Medulla oblongata (tissue), 1 donor: ENCODE measurements around the gene TPM1.

Experiments used
- DNase-seq: peaks from one replicate; pipeline ENCODE4 v3.0.0-alpha.2; 2015; ENCODE audit errors: extremely low spot score

The TPM1 gene

DNA sequence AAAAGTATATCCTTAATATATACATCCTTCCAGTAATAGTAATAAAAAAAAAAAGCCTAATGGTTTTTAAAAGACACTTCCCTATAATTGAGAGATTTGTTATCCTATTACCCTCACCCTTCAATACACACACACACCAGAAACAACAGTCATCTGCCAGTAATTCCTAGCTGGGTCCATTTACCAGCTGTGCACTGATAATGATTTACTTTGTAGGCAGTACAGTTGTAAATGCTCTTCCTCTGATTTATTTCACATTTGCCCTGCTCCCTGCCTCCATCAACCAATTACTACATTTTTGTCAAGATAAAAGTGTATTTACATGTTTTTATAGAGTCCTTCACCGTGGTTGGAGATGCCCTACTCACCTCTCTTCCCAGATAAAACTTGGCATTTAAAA is 12.4 kb downstream of the TPM1 start:
- no peak for DNase-seq

DNA sequence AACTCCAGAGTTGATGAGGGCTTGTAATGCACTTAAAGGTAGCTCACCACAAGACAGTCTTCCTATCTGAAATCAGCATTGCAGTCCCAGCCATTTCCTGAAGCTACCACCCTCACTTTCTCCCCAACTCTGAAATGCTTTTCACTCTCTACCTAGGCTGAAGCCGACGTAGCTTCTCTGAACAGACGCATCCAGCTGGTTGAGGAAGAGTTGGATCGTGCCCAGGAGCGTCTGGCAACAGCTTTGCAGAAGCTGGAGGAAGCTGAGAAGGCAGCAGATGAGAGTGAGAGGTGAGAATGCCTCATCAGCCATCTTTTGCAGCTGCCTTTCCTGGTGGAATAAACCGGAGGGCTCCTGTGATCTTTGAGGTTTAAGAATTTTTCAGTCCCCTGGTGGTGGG is 14.3 kb downstream of the TPM1 start:
- no peak for DNase-seq

DNA sequence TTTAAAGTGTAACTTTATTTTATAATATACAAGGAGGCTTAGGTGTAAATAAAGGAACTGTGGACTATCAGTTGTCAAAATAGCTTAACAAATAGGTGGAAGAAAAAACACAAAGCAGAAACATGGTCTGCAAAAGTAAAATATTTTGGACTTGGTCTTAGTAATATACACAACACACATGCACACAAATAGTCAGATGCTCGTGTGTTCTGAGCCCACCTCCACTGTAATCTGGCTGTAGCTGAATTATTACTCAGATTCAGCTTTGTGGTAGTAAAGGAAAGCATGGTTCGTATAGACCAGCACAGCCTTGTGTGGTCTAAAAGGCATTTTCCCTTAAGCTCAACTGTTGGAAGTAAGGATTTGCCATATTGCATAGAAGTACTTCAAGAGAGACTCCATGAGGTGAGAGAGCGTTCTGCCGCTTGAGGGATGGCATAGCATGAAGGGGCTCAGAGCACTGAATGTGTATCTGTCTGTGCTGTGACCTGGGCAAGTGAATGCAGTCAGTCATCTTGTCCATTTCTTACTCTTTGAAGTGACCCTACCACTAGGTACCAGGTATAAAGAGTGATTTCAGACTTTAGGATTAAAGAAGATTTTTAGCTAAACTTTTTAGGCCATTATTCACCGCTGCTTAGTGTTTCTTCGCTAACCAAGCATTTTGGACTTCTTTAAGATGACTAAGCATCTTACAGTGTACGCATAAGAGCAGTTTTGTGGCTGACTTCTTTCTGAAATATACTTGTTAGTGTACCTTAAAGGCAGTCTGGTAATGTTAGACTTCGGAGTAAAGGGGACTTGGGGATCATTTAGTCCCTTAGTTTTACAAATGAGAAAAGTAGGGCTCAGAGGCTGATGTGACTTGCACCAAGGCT is 15.2 kb downstream of the TPM1 start:
- DNase-seq: no peak

DNA sequence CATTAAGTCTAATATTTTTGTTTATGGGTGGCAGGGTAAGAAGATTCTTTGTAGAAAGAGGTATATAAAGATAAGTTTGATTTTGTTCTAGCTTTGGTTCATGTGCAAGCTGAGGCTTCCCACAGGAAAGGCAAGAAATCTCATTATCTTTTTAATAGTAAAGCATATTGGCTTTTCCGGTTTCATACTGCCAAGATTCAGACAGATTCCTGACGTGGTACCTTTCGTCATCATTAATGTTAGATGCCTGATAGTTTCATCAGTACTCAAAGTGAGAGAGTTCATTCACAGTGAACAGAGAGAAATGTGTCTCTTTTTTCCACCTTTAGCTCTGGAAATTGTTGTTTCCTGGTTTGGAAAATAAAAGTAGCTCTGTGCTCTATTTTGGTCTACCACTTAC is 16.5 kb downstream of the TPM1 start:
- DNase-seq: no peak

DNA sequence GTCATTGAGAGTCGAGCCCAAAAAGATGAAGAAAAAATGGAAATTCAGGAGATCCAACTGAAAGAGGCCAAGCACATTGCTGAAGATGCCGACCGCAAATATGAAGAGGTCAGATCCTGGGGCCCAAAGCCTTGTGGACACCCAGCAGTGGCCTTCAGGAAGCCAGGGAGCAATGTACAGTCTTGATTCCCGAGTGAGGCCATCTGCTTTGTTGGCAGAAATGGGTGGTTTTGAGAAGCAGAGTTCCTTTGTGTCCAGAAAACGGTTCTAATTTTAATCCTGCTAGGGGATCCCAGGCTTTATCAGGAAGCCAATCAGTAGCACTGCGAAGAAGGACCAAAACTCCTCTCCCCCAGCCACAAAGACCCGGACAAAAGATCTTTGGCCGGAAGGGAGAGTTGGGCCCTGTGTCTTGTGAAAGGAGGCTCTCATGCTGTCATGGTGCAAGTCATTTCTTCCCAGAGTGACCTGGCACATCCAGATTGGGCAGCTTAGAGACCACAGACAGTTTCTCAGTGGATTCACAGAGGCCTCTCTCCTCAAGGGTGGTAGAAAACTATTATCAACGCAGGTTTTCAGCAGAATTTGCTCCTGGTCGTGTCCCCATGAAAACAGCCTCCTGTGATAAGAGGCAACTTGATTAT is 17.1 kb downstream of the TPM1 start:
- no peak for DNase-seq

DNA sequence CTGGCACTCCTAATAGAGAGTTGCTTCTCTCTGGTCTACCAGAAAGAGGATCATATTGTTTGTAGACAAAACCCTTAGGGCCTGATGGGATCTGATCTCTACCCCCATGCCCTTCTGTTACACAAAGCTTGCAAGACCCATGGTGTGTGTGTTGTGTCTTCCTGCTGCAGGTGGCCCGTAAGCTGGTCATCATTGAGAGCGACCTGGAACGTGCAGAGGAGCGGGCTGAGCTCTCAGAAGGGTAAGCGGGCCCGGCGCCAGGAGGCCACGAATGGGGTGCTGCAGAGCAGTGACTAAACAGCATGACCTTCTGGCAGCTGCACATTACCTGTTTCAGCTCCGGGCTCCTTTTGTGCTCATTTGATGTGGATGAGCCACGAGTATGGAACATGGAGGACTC is 18.2 kb downstream of the TPM1 start:
- no peak for DNase-seq

DNA sequence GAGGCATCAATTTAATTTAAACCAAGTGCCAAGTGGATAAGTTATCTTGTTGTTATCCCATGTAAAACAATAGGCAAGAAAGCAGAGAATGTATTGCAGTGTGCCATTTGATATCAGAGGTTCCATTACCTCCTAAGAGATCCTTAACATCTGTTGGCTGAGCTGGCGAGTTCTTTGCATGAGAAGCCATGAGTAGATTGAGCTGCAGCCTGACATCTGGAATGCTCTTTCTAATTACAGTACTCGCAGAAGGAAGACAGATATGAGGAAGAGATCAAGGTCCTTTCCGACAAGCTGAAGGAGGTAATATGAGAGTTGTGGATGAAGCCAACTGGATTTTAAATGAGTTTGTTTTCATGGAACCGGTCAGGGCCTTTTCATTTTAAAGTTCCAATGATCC is 19.4 kb downstream of the TPM1 start:
- no peak for DNase-seq

DNA sequence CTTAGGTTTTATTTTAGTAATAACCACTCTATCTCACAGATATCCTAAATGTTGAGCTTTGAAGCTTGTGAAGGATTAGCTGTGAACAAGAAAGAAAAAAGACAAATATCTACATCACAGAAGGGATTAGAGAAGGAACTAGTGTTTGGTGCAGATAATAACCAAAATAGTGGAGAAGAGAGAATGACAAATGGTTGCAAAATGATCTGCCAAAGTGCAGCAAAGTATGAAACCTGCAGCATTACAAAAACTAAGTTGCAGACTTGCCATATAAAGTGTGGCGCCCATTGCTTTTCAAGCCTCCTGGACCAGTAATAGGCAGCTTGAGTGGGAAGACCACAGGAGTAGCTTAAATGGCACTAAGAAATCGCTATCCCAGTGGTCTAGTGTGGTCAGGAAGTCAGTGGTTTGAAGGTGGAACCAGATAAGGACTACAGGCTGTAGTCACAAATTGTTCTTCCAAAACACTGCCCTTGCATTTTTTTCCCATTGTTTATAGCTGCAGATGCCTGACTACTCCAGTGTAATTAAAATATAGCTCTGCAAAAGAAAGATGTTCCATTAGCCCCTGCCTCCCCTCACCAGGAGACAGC is 20.7 kb downstream of the TPM1 start:
- DNase-seq: no peak

DNA sequence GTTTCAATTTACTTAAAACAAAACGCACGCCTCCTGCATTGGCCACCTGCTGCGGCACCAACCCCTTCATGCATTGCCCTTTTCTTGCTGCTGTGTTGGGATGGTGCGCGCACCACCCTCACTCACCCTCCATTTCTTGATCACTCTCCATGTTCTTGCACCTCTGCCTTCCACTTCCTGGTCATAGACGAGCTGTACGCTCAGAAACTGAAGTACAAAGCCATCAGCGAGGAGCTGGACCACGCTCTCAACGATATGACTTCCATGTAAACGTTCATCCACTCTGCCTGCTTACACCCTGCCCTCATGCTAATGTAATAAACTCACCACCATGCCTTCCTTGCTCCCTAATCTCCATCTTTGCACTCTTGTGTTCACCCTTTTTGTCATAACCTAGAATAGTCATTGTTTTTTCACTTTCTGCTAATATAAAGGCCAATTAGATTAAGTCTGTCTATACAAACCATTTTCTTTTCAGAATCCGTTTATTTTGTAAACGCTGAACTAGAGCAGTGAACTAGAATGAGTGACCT is 21.4 kb downstream of the TPM1 start:
- DNase-seq: no peak

DNA sequence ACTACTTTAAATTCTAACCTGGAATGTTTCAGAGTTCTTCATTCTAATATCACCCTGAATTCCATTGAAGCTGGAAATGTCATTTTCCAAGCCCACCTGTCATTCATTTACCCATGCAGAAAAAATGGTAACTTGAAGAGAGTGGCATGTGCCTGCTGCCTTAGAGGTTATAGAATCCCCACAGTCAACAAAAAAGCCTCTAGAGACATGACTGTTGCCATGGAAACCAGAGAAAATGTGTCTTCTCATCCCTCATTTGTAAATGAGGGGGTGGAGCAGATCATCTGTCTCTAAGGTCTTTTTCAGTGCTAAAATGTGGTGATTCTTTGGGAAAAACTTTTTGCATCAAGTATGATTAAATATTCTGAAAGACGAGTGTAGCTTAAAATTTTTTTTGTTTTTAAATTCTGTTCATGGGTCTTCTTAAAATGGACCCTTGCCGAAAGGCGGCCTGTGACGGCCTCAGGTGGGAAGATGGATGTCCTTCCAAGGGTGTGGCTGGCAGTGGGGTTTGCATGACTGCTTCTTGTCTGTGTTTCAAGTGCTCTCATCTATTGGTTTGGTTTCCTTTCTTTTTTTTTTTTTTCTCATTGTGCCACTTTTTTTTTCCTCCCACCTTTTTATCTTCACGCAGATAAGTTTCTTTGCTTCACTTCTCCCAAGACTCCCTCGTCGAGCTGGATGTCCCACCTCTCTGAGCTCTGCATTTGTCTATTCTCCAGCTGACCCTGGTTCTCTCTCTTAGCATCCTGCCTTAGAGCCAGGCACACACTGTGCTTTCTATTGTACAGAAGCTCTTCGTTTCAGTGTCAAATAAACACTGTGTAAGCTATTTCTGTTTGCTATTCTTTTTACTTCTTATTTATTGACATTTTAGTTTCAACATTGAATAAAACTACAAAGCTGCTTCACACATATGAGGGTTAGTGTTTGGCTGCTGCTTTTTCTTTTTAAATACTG is 23.0 kb downstream of the TPM1 start:
- DNase-seq: no peak

DNA sequence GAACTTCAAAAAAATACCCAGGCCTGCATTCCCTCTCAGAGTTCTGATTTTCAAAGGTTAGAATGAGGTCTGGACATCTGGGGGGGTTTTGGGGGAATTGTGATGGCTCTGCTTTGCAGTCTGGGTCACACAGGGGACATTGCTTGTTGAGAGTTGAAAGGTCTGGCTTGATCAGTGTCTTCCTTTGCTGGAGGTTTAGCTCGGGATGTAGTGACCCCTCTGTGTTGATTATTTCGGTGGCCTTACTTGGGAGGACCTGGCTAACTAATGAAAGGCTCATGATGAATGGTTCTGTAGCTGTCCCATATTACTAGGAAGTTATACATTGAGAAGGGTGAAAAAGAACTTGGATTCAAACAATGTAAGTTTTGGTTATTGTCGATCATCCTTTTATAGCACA is 23.7 kb downstream of the TPM1 start:
- no peak for DNase-seq

DNA sequence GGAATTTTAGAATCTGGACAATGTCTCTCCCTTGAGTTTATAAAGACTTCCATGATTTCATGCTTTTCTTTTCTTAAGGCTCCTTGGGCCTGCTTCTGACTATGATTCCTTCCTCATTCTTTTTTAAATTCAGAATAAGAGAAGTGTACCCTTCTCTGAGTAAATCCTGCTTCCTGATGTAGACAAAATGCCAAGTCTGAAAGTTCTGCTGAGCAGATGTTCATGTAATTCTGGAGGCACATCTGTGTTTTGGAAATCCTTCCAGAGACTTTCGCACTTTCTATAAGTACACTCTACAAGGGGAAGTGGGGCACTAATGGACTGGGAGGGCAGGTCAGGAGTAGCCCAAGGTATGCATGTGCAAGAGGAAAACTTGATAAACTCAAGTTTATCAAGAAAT is 24.8 kb downstream of the TPM1 start:
- no peak for DNase-seq

DNA sequence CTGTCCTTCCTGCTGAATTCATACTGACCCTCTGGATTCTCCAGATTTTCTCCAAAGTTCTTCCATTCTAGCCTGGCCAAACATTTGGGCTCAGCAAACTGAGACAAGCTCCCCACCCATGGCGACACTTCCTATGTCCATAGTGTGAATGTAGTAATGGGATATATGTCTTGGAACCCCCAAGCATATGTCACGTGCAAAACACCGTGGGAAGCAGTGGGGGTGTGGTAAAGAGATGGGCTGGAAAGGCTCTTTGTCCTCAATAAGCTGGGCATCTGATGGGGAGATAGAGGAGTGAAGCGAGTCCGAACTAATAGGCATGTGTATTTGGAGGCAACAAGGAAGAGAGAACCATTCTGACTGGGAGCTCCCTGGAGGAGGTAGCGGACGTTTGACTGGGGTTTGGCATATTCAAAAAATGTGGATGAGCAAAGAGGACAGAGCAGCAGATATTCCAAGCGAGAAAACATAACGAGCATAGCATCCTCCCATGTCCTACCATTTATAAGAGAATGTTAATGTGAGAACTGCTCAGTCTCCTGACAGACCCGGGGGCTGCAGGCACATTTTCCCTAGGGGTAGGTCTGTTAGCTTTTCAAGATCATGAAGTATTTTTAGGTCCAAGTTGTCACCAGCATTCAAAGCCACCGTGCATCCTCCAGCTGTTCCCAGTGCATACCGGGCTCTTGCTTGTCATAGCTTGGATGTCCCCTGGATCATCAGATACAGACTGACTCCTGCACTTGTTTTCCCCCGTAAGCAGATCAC is 25.6 kb downstream of the TPM1 start:
- no peak for DNase-seq

DNA sequence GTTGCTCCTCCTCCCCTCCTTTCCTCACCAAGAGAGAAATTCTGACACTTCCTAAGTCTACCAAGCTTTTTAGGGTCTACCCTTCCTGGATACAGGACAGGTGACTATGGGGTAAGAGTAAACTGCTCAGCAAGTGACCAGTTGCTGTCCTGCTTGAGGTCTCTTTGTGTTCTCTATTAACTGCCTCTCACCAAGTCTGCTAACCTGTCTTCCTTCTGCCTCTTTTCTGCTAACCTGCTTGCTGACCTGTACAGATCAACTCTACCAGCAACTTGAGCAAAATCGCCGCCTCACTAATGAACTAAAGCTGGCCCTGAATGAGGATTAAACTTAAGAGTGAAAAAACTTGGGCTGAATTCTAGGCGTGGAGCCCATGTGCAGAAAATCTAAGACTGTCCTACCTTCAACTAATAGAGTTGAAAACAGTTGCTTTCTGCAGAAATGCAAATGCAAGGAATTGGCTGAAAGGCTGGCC is 27.1 kb downstream of the TPM1 start:
- DNase-seq: no peak

DNA sequence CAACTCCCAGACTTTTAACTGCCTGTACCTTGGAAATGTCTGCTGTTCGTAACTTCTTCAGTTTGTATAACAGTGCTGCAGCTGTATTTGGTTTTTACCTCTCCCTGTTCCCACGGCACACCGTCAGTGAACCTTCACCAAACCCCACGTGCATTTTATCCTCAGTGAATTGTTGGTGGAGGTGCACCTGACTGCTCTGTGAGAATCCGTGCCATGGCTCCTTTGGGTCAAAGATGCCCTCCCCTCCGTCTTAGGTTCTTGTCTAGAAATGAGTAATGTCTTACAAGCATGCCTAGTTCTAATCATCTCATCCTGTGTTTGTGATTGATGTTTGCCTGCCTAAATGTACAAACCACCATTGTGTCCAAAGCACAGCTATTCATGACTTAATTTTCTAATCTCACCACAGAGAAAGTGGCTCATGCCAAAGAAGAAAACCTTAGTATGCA is 28.2 kb downstream of the TPM1 start:
- no peak for DNase-seq

DNA sequence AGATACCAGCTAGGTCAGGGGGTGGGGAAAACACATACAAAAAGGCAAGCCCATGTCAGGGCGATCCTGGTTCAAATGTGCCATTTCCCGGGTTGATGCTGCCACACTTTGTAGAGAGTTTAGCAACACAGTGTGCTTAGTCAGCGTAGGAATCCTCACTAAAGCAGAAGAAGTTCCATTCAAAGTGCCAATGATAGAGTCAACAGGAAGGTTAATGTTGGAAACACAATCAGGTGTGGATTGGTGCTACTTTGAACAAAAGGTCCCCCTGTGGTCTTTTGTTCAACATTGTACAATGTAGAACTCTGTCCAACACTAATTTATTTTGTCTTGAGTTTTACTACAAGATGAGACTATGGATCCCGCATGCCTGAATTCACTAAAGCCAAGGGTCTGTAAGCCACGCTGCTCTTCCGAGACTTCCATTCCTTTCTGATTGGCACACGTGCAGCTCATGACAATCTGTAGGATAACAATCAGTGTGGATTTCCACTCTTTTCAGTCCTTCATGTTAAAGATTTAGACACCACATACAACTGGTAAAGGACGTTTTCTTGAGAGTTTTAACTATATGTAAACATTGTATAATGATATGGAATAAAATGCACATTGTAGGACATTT is 28.9 kb downstream of the TPM1 start:
- no peak for DNase-seq

DNA sequence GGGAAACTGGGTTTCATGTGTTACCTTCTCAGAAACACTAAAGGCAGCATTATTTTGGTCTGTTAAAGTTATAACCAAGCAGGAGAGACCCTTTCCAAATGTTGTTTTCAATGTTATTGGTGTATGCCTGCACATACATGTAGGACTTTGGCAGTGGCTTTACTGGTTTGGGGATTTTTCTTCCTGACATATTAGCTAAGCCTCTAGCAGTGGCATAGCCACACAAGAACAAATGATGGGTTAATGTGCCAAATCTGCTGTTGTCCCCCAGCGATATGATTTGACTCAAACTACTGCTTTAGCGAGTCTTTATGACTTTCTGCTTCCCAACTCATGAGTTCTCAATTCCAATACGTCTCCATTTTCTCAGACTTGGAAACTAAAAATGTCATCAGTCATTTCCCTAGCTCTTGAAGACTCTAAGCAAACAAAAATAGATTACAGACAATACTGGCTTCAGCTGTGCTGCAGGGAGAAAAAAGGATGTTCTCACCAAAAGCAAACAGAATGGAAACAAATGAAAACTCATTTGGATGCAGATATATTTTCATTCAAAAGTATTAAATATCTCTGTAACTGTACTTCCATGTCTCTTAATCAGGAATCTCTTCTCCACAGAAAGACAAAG is 29.6 kb downstream of the TPM1 start:
- no peak for DNase-seq

DNA sequence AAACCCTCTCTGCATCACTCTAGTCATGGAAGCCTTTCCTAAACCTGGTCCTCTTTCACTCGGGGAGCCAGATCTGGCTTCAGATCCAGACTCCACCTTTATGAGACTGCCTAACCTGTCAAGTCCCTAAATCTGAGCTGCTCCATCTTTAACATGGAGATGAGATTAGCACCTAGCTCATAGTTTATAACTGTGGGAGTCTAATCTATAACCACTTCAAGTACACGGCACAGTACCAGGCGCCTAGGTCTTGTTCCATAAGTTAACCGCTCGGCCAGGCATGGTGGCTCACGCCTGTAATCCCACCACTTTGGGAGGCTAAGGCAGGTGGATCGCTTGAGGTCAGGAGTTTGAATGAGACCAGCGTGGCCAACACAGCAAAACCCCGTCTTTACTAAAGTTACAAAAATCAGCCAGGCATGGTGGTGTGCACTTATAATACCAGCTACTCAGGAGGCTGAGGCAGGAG is 30.3 kb downstream of the TPM1 start:
- DNase-seq: no peak

DNA sequence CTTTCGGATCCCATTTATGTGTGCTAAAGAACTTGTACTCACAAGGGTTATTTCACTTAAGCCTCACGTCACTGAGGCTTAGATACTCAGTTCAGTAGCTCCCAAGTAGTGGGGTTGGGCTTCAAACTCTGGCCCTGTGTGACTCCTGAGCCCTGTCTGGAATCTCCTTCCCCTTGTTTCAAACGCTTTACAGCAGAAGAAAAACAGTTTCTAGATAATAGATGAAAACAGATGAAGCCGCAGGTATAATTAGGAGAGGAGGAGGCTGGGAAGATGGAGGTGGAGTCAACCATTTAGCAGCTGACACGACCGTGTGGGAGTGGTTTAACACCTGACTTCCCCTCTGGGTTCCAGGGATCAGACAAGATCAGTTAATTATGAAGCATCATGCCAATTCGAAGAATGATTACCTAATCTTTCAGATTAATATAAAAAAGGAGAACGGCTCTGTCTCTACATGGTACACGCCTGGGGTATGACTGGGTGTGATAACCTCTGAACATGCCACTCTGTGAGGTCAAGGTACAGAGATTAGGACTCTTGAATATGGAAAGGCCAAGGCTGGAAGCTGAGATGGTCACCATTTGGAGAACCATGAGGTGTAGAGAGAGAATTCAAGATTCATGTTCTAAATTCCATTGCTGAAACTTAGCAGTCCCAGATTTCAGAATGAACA is 31.1 kb downstream of the TPM1 start:
- DNase-seq: no peak
